Neural cell (in vitro differentiated cells): ENCODE measurements around the gene ONECUT2. TPM values are rescaled to one million over a fixed set of nuclear protein-coding genes. Genes with fewer than 3 reads are reported as not detected.
A peak's percentile ranks its signal among the peaks of the same experiment; 100 is the strongest.

ENCODE experiments used
- H2AFZ ChIP-seq: fragments of 200-600, 300-800 bp; sonication (generic), shearing (Covaris generic); 2 replicates; pipeline ENCODE4 v1.6.0; 2014; ENCODE audit warnings: low read depth, mild to moderate bottlenecking, antibody characterized with exemption, low read length, moderate library complexity
- H3F3A ChIP-seq: fragments of 200-600 bp; shearing (Covaris generic); 2 replicates; pipeline ENCODE4 v1.6.1; 2016; ENCODE audit warnings: mild to moderate bottlenecking, moderate library complexity, mixed read lengths, antibody characterized with exemption, low read length; ENCODE audit not compliant: insufficient read depth, poor library complexity, severe bottlenecking
- H3K27ac ChIP-seq: fragments of 200-600, 300-800 bp; sonication (generic), shearing (Covaris generic); 2 replicates; pipeline ENCODE4 v1.5.1; 2014; ENCODE audit warnings: mild to moderate bottlenecking, low read length, moderate library complexity
- H3K27me3 ChIP-seq: fragments of 300-800, 200-600 bp; sonication (generic), shearing (Covaris generic); 2 replicates; pipeline ENCODE4 v1.6.0; 2014; ENCODE audit warnings: mild to moderate bottlenecking, low read depth, low read length, moderate library complexity; ENCODE audit not compliant: insufficient read depth
- H3K36me3 ChIP-seq: fragments of 300-800, 200-600 bp; sonication (generic), shearing (Covaris generic); 2 replicates; pipeline ENCODE4 v1.5.1; 2014; ENCODE audit warnings: mild to moderate bottlenecking, antibody characterized with exemption, low read length, moderate library complexity; ENCODE audit not compliant: insufficient read depth
- H3K4me2 ChIP-seq: fragments of 300-800, 200-600 bp; sonication (generic), shearing (Covaris generic); 2 replicates; pipeline ENCODE4 v1.6.0; 2014; ENCODE audit warnings: mild to moderate bottlenecking, low read length
- H3K4me3 ChIP-seq: fragments of 300-800, 200-600 bp; sonication (generic), shearing (Covaris generic); 2 replicates; pipeline ENCODE4 v1.5.1; 2014; ENCODE audit warnings: mild to moderate bottlenecking, low read length, moderate library complexity
- H3K79me2 ChIP-seq: fragments of 200-600 bp; shearing (Covaris generic); replicated peaks from 2 replicates; pipeline ENCODE4 v1.6.0; 2014; ENCODE audit warnings: mild to moderate bottlenecking, low read length, moderate library complexity; ENCODE audit not compliant: insufficient read depth
- H3K9ac ChIP-seq: fragments of 300-800, 200-600 bp; sonication (generic), shearing (Covaris generic); 2 replicates; pipeline ENCODE4 v1.6.1; 2016; ENCODE audit warnings: mild to moderate bottlenecking, low read length, mixed read lengths
- H3K9me2 ChIP-seq: fragments of 200-600 bp; shearing (Covaris generic); 2 replicates; pipeline ENCODE4 v1.6.1; 2016; ENCODE audit warnings: mild to moderate bottlenecking, low read length, mixed read lengths; ENCODE audit not compliant: insufficient read depth
- H3K9me3 ChIP-seq: fragments of 200-600, 300-800 bp; sonication (generic), shearing (Covaris generic); 2 replicates; pipeline ENCODE4 v1.6.1; 2016; ENCODE audit warnings: mild to moderate bottlenecking, mixed run types, low read length, moderate library complexity, mixed read lengths
- H4K20me1 ChIP-seq: fragments of 200-600 bp; shearing (Covaris generic); 2 replicates; pipeline ENCODE4 v1.6.1; 2016; ENCODE audit warnings: mild to moderate bottlenecking, mixed run types; ENCODE audit not compliant: insufficient read depth
- EP300 ChIP-seq: fragments of 450-650 bp; conservative IDR thresholded peaks from 2 replicates; pipeline ENCODE4 v1.6.1; 2014; ENCODE audit warnings: antibody characterized with exemption, mild to moderate bottlenecking, moderate library complexity; ENCODE audit not compliant: poor library complexity, severe bottlenecking
- EZH2 ChIP-seq: fragments of 200-600, 300-800 bp; shearing (Covaris generic), sonication (generic); IDR thresholded peaks from 2 replicates; pipeline ENCODE4 v1.6.1; 2014; ENCODE audit warnings: antibody characterized with exemption, low read length, borderline replicate concordance, mild to moderate bottlenecking; ENCODE audit not compliant: insufficient read depth, poor library complexity, severe bottlenecking
- MXI1 ChIP-seq: fragments of 450-650 bp; conservative IDR thresholded peaks from 2 replicates; pipeline ENCODE4 v1.6.1; 2014; ENCODE audit warnings: antibody characterized with exemption, mild to moderate bottlenecking; ENCODE audit not compliant: poor library complexity, severe bottlenecking
- POLR2AphosphoS5 ChIP-seq: IDR thresholded peaks from 2 replicates; pipeline ENCODE4 v1.6.1; 2012
- RAD21 ChIP-seq: fragments of 450-650 bp; conservative IDR thresholded peaks from 2 replicates; pipeline ENCODE4 v1.6.1; 2014; ENCODE audit warnings: antibody characterized with exemption, mild to moderate bottlenecking, moderate library complexity
- REST ChIP-seq: IDR thresholded peaks from 2 replicates; pipeline ENCODE4 v1.6.1; 2012; ENCODE audit warnings: borderline replicate concordance
- SMC3 ChIP-seq: fragments of 450-650 bp; conservative IDR thresholded peaks from 2 replicates; pipeline ENCODE4 v1.6.1; 2014; ENCODE audit warnings: antibody characterized with exemption, mild to moderate bottlenecking, moderate library complexity; ENCODE audit not compliant: poor library complexity
- TAF1 ChIP-seq: IDR thresholded peaks from 2 replicates; pipeline ENCODE4 v1.6.1; 2012; ENCODE audit warnings: low read depth
- polyA plus RNA-seq: library from polyadenylated mRNA; depleted of rRNA; stranded (reverse); fragments of >200 nt; gene quantifications from 2 replicates; pipeline ENCODE4 v1.2.3, GENCODE V29; 2014
- TF ChIP-seq, protein P1 (sequence below): fragments of 450-650 bp; IDR thresholded peaks from 2 replicates; pipeline ENCODE4 v1.5.1; 2014; ENCODE audit warnings: antibody characterized with exemption, mild to moderate bottlenecking, moderate library complexity; ENCODE audit not compliant: poor library complexity, severe bottlenecking

ONECUT2 gene
- polyA plus RNA-seq, 1 donor from 2014 or later, result 4.3 TPM

DNA sequence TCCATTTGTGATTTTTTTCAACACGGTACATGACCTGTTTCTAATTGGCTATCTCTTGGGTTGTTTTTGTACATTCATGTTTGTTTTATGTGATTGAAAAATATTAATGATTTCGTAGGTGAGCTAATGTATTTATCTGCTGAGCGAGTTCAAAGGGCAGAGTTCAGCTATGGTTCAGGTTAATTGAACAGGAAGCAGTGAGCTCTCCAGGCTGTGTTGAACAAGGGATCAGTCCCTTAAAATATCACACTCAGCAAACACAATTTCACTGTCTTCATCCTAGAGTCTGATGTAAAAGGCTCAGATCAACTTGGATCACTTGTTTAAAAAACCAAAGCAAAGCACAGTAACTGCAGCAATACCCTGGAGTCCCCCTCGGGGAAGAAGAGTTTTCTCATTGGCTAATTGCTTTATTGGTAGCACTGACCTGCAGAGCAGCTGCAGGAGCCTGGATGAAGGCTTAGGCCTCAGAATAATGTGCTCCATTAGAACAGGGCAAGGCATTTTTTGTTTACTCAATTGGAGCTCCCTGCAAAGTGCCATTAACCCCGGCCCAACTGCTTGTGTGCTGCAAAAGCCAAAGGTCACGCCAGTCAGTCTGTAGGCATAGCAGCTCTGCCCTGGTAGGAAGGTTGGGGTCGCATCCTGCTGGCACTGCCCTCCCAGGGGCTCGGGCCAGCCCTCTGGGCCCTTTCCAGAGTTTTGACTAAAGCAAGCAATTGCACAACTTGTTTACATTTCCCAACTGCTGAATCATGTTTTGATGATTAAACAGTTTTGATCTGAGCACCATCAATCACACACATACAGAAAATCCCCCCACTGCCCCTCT lies 10.5 kb downstream of the ONECUT2 start:
- TF ChIP-seq REST, result no peak

DNA sequence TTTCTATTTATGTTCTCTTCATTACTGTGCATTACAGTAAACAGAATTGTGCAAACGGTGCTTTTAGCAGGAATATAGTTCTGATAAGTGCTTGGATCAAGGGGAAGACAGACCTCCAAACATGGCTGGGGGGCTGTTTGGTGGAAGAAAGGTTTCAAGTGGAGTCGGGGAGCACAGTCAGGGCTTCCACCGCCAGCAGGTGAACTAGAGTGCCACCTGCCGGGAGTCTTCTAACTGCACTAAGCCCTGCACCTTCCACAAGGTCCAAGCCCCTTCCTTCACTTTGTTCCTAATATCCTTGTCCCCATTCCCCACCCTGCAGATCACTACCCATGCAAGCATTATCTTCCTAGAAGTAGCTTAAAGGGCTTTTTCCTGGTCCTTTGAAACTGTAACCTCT lies 11.1 kb downstream of the ONECUT2 start:
- Histone ChIP-seq H3K4me2 (no peak overlapping the region), H3K27me3 (peaks cover 49% of the 10 kb centered on the region), H3K79me2 (peaks cover 11% of the 10 kb centered on the region), H3K36me3 (no peaks in the 10 kb centered on the region), H3F3A (no peaks in the 10 kb centered on the region), H3K9me3 (no peaks in the 10 kb centered on the region), H2AFZ (no peak overlapping the region), H3K9me2 (no peaks in the 10 kb centered on the region), H4K20me1 (no peaks in the 10 kb centered on the region), H3K9ac (no peak overlapping the region), H3K27ac (peak overlapping the region; percentile 38), H3K4me3 (no peak overlapping the region)
- TF ChIP-seq RAD21, result peak; percentile 62
- TF ChIP-seq EZH2, result no peak
- peak; percentile 68 for TF ChIP-seq SMC3
- TF ChIP-seq, protein P1, sequence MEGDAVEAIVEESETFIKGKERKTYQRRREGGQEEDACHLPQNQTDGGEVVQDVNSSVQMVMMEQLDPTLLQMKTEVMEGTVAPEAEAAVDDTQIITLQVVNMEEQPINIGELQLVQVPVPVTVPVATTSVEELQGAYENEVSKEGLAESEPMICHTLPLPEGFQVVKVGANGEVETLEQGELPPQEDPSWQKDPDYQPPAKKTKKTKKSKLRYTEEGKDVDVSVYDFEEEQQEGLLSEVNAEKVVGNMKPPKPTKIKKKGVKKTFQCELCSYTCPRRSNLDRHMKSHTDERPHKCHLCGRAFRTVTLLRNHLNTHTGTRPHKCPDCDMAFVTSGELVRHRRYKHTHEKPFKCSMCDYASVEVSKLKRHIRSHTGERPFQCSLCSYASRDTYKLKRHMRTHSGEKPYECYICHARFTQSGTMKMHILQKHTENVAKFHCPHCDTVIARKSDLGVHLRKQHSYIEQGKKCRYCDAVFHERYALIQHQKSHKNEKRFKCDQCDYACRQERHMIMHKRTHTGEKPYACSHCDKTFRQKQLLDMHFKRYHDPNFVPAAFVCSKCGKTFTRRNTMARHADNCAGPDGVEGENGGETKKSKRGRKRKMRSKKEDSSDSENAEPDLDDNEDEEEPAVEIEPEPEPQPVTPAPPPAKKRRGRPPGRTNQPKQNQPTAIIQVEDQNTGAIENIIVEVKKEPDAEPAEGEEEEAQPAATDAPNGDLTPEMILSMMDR, result peak; percentile 67

More for the DNA sequence above, 10.5 kb downstream of the ONECUT2 start:
- Histone ChIP-seq H3K4me2 (no peak overlapping the region), H3K27me3 (peaks cover 55% of the 10 kb centered on the region), H3K9me3 (no peaks in the 10 kb centered on the region), H4K20me1 (peaks cover 3% of the 10 kb centered on the region), H3K4me3 (no peak overlapping the region), H3F3A (no peaks in the 10 kb centered on the region), H3K9me2 (no peaks in the 10 kb centered on the region), H3K27ac (no peak overlapping the region), H2AFZ (no peak overlapping the region), H3K79me2 (peaks cover 11% of the 10 kb centered on the region), H3K36me3 (no peaks in the 10 kb centered on the region), H3K9ac (no peak overlapping the region)

- H3K79me2 ChIP-seq, result peaks cover 2% of the 10 kb centered on the region
- TF ChIP-seq EZH2 (no peak), RAD21 (peak; percentile 32), MXI1 (no peak), REST (peak; percentile 74), EP300 (no peak), SMC3 (peak; percentile 36), TAF1 (no peak), POLR2AphosphoS5 (no peak)
- TF ChIP-seq, protein P1, result peak; percentile 56
- no peak overlapping the region for H2AFZ ChIP-seq
- no peaks in the 10 kb centered on the region for H3K9me2 ChIP-seq
- peak overlapping the region; percentile 51 for H3K4me3 ChIP-seq
- peaks cover 40% of the 10 kb centered on the region for H3K27me3 ChIP-seq
- peak overlapping the region; percentile 38 for H3K27ac ChIP-seq
- no peaks in the 10 kb centered on the region for H3K9me3 ChIP-seq
- peak overlapping the region; percentile 45 for H3K9ac ChIP-seq
- H3K36me3 ChIP-seq, result no peaks in the 10 kb centered on the region
- no peaks in the 10 kb centered on the region for H4K20me1 ChIP-seq
- no peaks in the 10 kb centered on the region for H3F3A ChIP-seq
- H3K4me2 ChIP-seq, result peak overlapping the region; percentile 23
Observed at GRCh38 chr18:57447154-57447621, 12.0 kb downstream of the ONECUT2 start.
